HepG2 (cell line): ENCODE data around the gene TBX6. TPM values are rescaled to one million over a fixed set of nuclear protein-coding genes. Genes with fewer than 3 reads are reported as not detected.
A peak's percentile ranks its signal among the peaks of the same experiment; 100 is the strongest.

Experiments used
- DMTF1 ChIP-seq: sonication (generic); formaldehyde crosslinking; IDR thresholded peaks from 2 replicates; pipeline ENCODE4 v1.4.0; 2020; ENCODE audit warnings: mild to moderate bottlenecking, missing genetic modification reagents
- FUBP1 ChIP-seq: sonication (generic); formaldehyde crosslinking; IDR thresholded peaks from 2 replicates; pipeline ENCODE4 v1.5.1; 2020; ENCODE audit warnings: missing genetic modification reagents, mild to moderate bottlenecking, borderline replicate concordance
- HMG20B ChIP-seq: conservative IDR thresholded peaks from 2 replicates; pipeline ENCODE4 v1.6.1; 2016; ENCODE audit warnings: missing genetic modification reagents, missing compliant biosample characterization
- HMGXB4 ChIP-seq, 2 experiments: sonication (generic) in 1 of 2; formaldehyde crosslinking in 1 of 2; IDR thresholded peaks; 2 replicates each; pipeline versions ENCODE4 v1.4.0 to v1.6.1; 2018 to 2020; ENCODE audit warnings: missing genetic modification reagents in 2 of 2, borderline replicate concordance in 1 of 2, low read depth in 1 of 2, mild to moderate bottlenecking in 1 of 2, missing biosample characterization in 1 of 2
- IRX3 ChIP-seq: sonication (generic); formaldehyde crosslinking; IDR thresholded peaks from 2 replicates; pipeline ENCODE4 v1.8.1; 2023; ENCODE audit warnings: mild to moderate bottlenecking, low read depth, missing genetic modification reagents, borderline replicate concordance
- MXD4 ChIP-seq: IDR thresholded peaks from 2 replicates; pipeline ENCODE4 v1.6.1; 2016; ENCODE audit warnings: mild to moderate bottlenecking, missing biosample characterization, missing genetic modification reagents
- PITX1 ChIP-seq: sonication (generic); formaldehyde crosslinking; IDR thresholded peaks from 2 replicates; pipeline ENCODE4 v1.5.1; 2020; ENCODE audit warnings: mild to moderate bottlenecking, missing genetic modification reagents
- ZBTB43 ChIP-seq: sonication (generic); formaldehyde crosslinking; conservative IDR thresholded peaks from 2 replicates; pipeline ENCODE4 v1.4.0; 2020; ENCODE audit warnings: missing genetic modification reagents
- ZBTB44 ChIP-seq: sonication (generic); formaldehyde crosslinking; IDR thresholded peaks from 2 replicates; pipeline ENCODE4 v1.4.0; 2020; ENCODE audit warnings: missing genetic modification reagents
- ZFP90 ChIP-seq: sonication (generic); formaldehyde crosslinking; IDR thresholded peaks from 2 replicates; pipeline ENCODE4 v1.8.0; 2022; ENCODE audit warnings: missing genetic modification reagents, mild to moderate bottlenecking, inconsistent platforms, borderline replicate concordance
- ZNF557 ChIP-seq: sonication (generic); formaldehyde crosslinking; IDR thresholded peaks from 2 replicates; pipeline ENCODE4 v1.4.0; 2020; ENCODE audit warnings: missing genetic modification reagents
- ZNF660 ChIP-seq: sonication (generic); formaldehyde crosslinking; IDR thresholded peaks from 2 replicates; pipeline ENCODE4 v1.5.1; 2020; ENCODE audit warnings: mild to moderate bottlenecking, low read depth, missing genetic modification reagents, borderline replicate concordance
- ZNF749 ChIP-seq: sonication (generic); formaldehyde crosslinking; IDR thresholded peaks from 2 replicates; pipeline ENCODE4 v1.8.0; 2022; ENCODE audit warnings: mild to moderate bottlenecking, missing genetic modification reagents, moderate library complexity, borderline replicate concordance
- ZSCAN30 ChIP-seq: sonication (generic); formaldehyde crosslinking; IDR thresholded peaks from 2 replicates; pipeline ENCODE4 v1.5.0; 2020; ENCODE audit warnings: mild to moderate bottlenecking, missing genetic modification reagents
- polyA plus RNA-seq, 8 experiments: library from polyadenylated mRNA; depleted of rRNA in 3 of 8; stranded (reverse) in 7 of 8; unstranded in 1 of 8; fragments of >200 nt; fragmentation: Illumina TruSeq in 4 of 8; extraction: Trizol in 4 of 8; gene quantifications; 2 replicates each; pipeline versions ENCODE4 v1.2.1 to v1.2.3, GENCODE V29; 2011 to 2016; ENCODE audit warnings: low read depth in 4 of 8, missing spikeins in 1 of 8, mixed read lengths in 1 of 8; ENCODE audit not compliant: insufficient read depth in 1 of 8
- total RNA-seq, 5 experiments: library from RNA; depleted of rRNA; stranded (reverse); fragments of >200 nt; fragmentation: Illumina TruSeq; extraction: Trizol; gene quantifications; 2 replicates each; pipeline ENCODE4 v1.2.3, GENCODE V29; 2016; ENCODE audit warnings: low read depth in 1 of 5

The TBX6 gene
- total and polyA plus RNA-seq, 2 of the 13 experiments (the other 11 are each of a cell fraction or from before 2014, with no cell fraction given): 0.24 to 0.42 TPM

DNA sequence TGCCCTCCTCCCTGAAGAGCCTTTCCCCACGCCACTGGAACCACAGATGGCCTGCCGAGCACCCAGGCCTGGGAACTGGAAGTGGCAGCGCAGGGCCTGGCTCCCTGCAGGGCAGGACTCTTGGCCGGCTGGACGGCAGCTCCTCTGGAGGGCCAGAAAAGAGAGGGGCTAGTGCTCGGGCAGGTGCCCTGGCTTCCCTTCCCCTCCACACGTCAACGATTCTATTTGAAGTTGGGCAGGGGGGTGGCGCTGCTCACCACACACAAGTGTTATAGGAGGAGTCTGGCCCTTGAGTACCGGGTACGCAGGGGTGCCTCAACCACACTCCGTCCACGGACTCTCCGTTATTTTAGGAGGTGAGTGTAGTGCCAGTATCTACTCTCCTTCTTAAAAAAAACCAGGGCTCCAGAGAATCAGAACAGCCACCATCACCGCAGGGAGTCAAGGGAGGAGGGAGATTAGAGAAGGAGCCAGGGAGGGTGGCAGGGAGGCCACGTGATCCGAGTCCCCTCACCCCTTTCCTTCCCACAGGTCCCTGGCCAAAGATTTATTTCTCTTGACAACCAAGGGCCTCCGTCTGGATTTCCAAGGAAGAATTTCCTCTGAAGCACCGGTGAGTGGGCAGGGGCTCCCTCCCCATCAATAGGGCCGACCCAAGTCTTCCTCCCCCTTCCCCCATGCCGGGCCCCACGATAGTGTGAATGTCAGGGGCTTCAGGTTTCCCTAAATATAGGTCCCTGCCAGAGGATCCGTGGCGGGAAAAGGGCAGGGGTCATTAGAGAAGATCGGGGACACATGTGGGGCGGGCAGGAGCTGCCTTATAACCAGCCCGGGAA, 27.6 kb downstream of the TBX6 start (continued):
- TF ChIP-seq ZBTB43 (CRISPR knock-in tag) (0 out of 2 replicates have a peak, but pooled peaks have one; percentile 51), FUBP1 (CRISPR knock-in tag) (no peak), ZSCAN30 (CRISPR knock-in tag) (no peak), ZFP90 (no peak), IRX3 (CRISPR knock-in tag) (no peak), ZBTB44 (CRISPR knock-in tag) (0 out of 2 replicates have a peak, but pooled peaks have one; percentile 42), HMGXB4 (CRISPR knock-in tag; IDR thresholded peaks at IDR 0.05; ENCODE audit: borderline replicate concordance in 1 of 2, low read depth in 1 of 2) (peak; percentile 90 to 96), ZNF660 (CRISPR knock-in tag) (no peak), HMG20B (no peak; the same call in 1 of the 2 replicates), PITX1 (CRISPR knock-in tag) (peak; percentile 44), MXD4 (CRISPR knock-in tag) (peak; percentile 42; the same call in 1 of the 2 replicates), ZNF749 (CRISPR knock-in tag) (no peak), ZNF557 (no peak; the same call in 1 of the 2 replicates), DMTF1 (CRISPR knock-in tag) (peak; percentile 31; the same call in 1 of the 2 replicates)
